NCI-H2196 treated with DMSO at 0.1 percent for 48 hours (cell line): ENCODE results near the gene ANKS1B.
"Not testable (repeated sequence)": the region's sequence is repeated elsewhere in the genome, so short reads cannot be mapped to it uniquely, and the experiment has no call there.

Experiments
- DNase-seq: peaks from one replicate; lab custom pipeline; 2025; ENCODE audit not compliant: unreplicated experiment; lab: John Stamatoyannopoulos, UW

Gene ANKS1B

DNA sequence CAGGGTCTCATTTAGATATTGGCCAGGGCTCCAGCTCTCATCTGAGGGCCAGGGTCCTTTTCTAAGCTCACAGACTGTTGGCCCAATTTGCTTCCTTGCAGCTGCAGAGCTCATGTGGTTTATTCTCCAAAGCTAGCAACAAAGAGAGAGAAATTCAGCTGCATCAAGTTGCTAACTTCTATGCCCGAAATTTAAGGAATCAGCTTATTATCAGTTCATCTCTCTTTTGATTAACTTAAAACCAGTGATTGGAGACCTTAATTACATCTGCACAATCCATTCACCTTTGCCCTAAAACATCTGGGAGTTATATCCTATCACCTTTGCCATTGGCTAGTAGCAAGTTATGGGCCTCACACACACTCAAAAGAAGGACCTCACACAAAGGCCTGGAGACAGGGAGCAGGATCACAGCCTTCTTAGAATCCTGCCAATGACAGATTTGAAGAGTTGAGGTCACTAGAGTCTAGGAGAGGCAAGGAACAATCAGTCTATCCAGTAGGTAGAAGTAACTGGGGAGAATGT, 596.0 kb downstream of the ANKS1B start:
- no peak for DNase-seq

DNA sequence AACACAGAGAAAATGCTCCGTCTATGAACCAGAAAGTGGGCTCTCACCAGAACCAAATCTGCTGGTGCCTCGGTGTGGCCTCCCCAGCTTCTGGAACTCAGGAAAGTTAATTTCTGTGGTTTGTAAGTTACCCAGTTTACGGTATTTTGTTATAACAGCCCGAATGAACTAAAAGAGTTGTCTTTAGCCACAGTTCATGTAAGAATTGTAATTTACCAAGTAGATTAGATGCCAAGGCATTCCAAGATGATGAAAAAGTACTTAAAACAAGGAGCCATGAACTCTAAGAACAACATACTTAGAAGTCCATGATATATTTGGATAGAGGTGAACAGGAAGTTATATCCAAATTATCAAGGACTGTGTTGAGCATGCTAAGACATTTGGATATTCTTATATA, 597.1 kb downstream of the ANKS1B start:
- DNase-seq = no peak

DNA sequence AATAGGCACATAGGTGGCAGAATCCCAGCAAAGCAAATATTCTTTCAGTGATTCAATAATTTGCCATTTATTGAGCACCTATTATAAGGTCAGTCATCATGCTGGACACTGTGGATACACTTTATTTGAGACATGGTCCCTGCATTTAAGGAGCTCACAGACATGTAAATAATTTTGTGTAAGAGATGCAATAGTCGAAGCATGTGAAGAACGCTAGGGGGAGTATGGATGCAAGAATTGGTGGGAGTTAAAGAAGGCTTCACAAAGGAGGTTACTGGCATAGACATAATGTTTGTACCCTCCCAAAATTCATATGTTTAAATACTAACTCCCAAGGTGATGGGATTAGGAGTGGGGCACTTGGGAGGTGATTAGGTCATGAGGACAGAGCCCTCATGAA, 597.8 kb downstream of the ANKS1B start:
- DNase-seq = no peak

DNA sequence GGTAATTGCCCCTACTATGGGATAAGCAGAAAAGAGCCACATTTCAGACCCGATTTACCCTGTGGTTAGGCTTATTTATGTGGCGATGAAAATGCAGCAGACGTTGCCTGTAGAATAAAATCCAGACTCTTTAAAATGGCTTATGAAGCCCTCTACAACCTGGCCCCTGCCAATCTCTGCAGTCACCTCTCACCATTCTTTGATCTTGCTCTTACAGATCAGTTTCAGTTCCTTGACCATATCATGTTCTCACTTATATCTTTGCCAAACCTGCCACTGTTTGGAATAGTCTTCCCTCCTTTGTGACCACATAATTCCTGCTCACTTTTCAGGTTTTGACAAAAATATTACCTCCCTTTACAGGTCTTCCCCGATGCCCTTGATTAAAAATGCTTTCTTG, 601.5 kb downstream of the ANKS1B start:
- no peak for DNase-seq

DNA sequence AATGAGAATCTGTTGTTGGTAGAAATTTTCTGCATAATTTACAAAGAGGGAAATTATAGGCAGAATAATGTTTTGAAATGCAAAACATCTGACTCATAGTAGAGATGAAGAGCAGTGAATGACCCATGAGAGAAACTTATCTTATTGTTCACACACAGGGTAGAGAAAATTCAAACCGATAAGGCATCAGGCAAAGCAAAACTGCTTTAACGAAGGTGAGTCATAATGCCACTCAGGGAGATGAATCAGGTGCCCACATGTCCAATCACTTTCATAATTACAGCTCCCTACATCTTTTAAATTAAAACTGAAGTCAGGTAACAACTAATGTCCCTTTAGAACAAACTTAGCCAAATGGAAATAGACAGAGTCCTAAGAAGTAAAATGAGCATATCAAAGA, 602.7 kb downstream of the ANKS1B start:
- DNase-seq = no peak

DNA sequence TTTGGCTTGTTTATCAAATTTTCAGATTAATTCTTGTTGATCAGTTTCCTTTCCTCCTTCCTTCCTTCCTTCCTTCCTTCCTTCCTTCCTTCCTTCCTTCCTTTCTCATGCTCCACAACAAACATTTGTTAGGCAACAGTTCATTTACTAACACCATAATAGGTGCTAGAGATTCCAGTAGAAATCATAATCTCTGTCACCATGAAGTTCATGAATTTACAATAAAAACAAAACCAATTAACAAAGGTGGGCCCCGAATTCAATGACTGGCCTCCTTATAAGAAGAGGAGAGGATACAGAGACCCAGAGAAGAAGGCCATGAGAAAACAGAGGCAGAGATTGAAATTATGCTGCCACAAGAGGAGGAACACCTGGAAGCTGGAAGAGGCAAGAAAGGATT, 604.0 kb downstream of the ANKS1B start:
- no peak for DNase-seq

DNA sequence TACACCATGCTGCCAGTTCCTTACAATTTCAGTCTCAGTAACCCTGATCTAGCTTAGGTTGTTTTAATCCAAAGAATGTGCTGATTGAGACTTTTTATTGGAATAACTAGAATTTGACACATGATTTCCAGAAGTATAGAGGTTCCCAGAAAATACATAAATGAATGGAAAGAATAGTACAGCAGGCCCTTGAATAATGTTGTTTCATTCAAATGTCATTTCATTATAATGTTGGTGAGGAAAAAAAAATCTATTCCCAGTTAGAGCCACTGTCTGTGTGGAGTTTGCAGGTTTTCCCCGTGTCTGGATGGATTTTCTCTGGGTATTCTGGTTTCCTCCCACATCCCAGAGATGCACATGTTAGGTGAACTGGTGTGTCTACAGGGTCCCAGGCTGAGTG, 610.7 kb downstream of the ANKS1B start:
- DNase-seq = no peak

DNA sequence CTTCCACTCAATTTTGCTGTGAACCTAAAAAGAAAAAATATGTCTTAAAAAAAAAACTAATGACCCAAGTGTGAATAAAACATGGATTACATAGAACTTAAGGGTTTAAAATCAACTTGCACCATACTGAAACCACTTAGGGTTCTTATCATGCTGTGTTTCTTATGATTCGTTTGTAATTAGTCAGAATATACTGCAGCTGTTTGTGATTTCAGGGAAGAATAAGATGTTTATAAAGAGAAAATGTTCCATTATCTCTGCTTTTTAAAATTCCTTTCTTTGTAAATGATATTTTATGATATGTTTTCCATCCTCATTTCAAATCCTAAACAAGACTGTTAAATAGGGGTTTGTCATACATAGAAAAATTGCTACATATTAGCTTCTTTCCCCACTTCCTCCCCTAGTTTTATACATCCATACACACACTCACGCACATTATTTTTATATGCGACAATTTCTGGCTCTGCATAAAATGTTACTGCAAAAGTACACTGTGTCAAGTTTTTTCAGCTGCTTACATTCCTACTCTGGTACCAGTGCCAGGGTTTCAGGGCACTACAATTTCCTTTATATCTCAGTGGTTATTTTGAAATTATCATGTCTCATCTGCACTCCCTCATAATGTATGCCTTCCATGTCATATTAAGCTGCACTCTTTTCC, 612.3 kb downstream of the ANKS1B start:
- DNase-seq = no peak

DNA sequence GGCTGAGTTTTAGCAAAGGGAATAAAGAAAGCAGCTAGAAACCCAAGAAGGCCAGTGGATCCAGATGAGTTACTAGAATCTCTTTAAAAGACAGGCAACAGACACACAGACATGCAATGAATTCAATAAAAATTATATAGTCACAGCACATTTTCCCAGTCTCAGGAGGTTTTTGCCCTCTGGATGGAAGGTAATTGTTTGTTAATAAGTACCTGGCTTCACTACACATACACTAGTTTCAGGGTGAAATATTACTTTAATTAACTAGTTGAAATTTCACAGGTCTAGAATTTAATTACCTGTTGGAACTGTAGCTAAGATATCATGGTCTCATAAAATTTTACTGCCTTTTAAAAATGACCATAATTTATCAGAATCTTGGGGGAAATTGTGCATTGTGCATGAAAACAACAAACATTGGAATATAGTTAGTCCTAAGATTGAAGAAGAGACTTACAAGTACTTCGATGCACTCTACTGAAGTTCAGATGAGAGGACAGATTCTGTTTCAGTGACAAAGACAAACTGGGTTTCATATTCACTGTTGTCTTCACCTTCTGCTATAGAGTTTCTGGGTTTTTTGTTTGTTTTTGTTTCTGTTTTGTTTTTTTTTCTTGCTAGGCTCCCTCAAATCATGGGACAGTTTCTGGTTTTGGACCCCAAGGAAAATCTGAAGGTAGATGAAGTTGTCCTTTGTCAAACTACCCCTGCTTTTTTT, 614.2 kb downstream of the ANKS1B start:
- no peak for DNase-seq

DNA sequence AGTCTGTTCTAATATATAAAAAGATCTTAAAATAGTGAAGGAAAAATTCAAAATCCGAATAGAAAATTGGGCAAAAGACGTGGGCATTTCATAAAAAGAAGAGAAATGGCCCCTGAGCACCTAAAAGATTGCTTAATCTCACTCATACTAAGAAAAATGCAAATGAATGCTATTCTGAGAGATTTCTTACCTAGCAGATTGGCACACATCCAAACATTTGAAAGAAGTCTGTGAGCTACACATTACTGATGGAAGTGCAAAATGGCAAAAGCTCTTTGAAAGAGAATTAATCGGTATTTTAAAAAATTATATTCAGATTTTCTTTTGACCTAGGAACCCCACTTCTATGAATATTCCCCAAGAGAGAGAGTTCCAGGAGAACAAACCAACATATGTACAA, 617.6 kb downstream of the ANKS1B start:
- no peak for DNase-seq

DNA sequence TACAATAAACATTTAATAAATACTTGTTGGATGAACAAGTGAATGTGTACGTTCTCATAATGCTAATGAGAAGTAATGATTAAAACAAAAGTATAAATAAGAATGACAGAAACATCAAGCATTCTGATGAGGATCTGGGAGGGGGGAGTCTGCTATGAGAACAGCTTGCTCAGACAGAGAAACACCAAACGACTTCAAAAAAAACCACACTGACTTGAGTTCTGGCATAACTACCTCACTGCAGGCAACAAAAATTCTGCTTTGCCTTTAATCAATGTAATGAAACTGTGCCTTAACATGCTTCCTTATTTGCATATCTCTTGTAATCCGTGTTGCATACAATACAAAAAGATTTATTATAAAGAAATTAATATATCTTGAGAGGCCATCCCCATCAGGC, 632.5 kb downstream of the ANKS1B start:
- no peak for DNase-seq

DNA sequence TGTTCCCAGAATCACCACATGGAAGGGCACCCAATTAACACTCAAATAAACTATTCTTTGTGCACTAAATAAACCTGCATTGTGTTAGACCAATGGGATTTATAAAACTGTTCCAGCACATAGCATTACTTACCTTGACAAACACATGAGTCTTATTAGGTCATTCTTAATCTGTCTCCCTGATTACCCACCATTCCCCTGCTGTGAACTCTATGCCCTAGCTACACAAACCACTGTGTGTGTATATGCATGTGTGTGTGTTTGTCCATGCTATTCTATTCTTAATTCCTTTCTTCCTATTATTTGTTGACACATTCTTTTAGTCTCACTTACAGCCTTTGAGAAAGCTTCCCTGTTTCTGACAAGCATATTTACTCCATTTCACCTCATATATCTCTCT, 640.8 kb downstream of the ANKS1B start:
- DNase-seq = no peak

DNA sequence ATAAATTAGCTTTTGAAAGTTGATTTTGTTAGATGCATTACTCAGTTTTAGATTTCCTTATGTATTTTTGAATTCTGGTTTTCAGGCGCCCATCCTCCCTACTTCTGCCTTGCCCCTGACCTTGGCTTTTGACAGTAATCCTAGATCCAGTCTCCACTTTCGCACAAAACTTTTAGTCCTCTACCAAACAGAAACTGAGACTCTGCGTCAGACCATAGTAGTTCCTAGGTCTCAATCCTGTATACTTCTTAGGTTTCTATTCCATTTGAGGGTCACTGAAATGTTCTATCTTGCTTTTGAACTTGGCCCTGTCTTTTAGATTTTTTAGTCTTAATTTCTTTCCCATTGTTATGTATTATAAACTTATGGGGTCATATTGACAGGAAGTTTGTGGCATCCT, 645.1 kb downstream of the ANKS1B start:
- DNase-seq = no peak

DNA sequence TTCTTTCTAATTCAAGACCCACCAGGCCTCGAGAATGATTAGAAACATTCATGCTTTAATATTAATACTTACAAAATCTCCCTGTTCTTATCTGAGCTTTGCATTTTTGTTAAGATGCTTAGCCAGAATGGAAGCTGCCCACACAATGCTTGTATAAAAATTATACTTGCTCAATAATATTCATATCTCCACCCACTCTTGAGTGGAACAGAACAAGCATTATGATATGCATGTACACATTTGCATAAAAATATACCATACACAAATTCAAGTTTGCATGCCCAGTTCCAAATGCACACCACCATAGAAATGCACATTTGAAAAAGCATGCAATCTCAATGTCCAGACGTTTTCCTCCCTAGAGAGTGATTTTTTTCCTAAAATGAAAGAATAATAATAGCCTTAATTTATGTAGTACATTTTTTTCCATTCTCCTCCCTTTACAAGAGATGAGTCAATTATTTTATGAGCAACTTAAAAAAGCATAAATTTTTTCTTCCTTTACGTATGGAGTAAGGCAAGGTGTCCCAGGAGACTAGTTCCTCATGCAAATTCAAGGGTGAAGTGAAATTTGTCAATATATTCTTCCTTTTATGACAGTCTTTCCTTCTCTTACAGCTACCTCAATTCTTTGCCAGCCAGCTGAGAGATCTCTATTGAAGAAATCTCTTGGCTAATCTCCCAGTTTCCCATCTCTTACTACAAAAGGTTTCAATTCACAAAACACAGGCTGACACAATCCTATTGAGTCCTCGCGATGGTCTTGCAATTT, 650.3 kb downstream of the ANKS1B start:
- DNase-seq = peak; percentile 54

DNA sequence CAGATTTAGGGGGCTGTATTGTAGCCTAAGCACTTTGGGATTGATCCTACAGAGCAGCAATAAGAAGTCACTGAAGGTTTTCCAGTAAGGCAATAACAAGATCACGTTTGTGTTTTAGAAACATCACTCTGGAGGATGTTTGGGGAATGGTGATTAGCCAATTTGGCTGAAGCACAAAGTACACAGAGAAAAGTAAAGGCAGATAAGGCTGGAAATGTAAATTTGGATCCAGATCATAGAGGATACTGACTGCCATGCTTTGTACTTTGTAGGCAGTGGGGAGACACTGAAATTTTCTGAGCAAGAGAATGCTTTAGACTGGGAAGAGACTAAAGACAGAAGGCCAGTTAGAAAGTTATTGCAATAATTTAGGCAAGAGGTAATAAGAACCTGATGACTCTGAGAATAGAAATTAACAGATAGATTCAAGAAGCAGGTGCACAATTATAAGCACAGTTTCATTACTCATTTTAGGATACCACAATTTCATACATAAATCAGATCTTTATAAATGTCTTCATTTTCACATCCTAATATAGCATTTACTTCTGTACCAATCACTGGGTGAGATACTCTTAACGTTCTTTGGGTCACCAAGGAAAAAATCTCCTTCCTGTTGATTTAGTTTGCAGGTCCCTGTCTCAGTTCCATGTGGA, 651.7 kb downstream of the ANKS1B start:
- DNase-seq = peak; percentile 1

DNA sequence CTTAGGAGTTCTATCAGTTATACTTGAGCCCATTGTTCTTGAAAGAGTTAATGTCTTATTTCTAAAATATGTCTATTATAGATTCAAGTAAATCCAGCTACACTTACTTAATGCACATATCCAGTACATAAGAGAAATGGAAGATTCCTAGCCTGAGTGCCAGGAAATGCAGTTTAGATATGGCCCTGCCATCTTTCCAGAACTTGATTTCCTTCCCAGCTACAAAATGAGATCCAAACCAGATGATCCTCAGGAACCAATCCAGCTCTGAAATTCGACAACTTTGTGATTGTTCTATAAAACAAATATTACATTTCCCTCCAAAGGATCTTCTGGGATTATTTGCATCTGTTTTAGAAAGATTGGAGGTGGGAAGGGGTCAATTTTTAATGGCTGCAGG, 654.5 kb downstream of the ANKS1B start:
- DNase-seq = no peak

DNA sequence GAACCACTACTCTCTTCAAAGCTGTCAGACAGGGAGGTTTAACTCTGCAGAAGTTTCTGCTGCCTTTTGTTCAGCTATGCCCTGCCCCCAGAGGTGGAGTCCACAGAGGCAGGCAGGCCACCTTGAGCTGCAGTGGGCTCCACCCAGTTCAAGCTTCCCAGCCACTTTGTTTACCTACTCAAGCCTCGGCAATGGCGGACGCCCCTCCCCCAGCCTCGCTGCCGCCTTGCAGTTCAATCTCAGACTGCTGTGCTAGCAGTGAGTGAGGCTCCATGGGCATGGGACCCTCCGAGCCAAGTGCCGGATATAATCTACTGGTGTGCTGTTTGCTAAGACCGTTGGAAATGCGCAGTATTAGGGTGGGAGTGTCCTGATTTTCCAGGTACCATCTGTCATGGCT, 663.5 kb downstream of the ANKS1B start:
- not testable (repeated sequence) for DNase-seq

DNA sequence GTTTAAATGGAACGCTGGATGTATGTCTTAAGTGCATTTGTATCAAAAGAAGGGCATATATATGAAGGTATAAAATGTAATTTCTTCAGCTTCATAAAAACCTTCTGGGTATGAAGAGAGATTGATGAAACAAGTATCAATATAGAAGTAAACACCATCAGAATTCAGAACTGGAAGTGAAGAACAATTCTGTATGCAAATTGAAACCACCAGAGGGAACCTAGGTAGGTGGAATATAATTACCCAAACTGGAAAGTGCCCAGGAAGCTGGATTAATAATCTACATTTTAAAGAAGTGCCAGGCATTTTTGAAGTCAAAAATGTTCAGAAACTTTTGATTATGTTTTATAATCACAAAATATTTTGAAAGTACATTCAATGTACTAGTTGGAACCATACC, 673.4 kb downstream of the ANKS1B start:
- DNase-seq = no peak

DNA sequence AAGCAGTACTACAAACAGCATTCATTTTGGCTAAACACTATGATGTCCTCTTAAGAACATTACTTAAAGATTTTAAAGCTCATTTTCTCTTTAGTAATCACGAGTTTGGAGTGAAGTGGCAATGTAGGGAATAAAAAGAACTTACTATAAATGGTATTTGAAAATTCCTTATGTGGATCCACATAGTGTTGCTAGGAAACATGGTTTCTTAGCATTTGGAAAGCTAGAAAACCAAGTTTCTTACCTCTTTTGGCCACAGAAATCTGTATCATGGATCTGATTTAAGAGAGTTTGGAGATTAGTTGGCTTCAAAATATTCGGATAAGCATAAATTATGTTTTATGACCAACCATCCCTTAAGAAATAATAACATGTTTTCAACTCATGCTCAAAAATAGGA, 674.9 kb downstream of the ANKS1B start:
- no peak for DNase-seq

DNA sequence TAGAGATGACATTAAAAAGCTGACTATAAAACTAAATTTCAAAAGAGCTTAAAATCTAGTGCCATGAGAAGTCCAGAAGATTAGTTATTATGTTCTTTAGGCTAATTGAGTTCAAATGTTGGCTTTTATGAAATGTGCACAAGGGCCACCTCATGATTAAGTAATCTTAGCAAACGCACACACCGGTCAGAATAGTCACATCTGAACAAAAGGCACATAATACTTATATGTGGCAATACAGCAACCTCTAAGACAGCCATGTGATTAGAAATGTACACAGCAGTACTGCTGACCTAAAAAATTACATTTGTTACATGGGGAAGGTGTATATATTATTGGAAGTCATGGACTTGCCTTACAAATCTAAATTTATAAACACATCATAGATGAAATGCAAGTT, 681.9 kb downstream of the ANKS1B start:
- DNase-seq = no peak

DNA sequence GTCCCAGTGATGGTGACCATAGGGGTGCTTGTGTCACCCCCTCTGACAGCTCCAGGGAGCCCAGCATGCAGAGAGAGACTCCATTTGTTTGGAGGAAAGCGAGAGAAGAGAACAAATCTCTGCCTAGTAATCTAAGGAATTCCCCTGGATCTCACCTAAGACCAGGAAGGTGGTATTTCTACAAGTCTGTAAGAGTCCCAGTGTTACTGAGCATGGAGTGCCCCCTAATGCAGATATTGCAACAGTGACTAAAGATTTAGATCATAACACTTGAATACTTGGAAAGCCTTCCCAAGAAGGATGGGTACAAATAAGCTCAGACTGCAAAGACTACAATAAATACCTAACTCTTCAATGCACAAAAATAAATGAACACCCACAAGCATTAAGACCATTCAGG, 697.6 kb downstream of the ANKS1B start:
- DNase-seq = no peak
